K562 (cell line): ENCODE data around the gene TSR2. TPM values are rescaled to one million over a fixed set of nuclear protein-coding genes. Genes with fewer than 3 reads are reported as not detected.

Source experiments
- ATAC-seq: fragments of 200-7000 bp; cut with Tn5 transposase; 3 replicates; pipeline ENCODE4 v1.9.1; 2020; ENCODE audit warnings: moderate library complexity
- BruUV-seq: library from RNA; stranded (reverse); fragments of 400-500 nt; replicated peaks from 2 replicates; lab custom pipeline; 2021; lab: Mats Ljungman, UMichigan
- CTCF ChIA-PET: fragments of 300-600 bp; formaldehyde crosslinking; extraction: SDS; loops from one replicate; lab custom pipeline; 2021; ENCODE audit warnings: low intra/inter-chr PET ratio; lab: Yijun Ruan, JAX
- POLR2A ChIA-PET: fragments of 300-600, 350-650 bp; sonication (Branson Sonifier 250); formaldehyde crosslinking; extraction: SDS; loops from one replicate; lab custom pipeline; 2021; ENCODE audit warnings: antibody characterized with exemption, inconsistent platforms; lab: Yijun Ruan, JAX
- DNase-seq, 4 experiments: peaks; one replicate each; pipeline versions ENCODE4 v3.0.0 to v3.0.0-alpha.2; 2011 to 2018; ENCODE audit warnings: low spot score in 3 of 4, mixed read lengths in 3 of 4; ENCODE audit errors: extremely low read depth in 1 of 4
- FAIRE-seq: peaks from 2 replicates; lab custom pipeline; 2011; peaks lifted over from hg19 to GRCh38; lab: Jason Lieb, UNC
- H2AFZ ChIP-seq: 2 replicates; pipeline ENCODE4 v1.6.0; 2011; ENCODE audit warnings: low read depth, low read length, control low read depth, inconsistent platforms
- H3K27ac ChIP-seq: fragments of 200-600 bp; 3 replicates; pipeline ENCODE4 v1.8.0; 2011; ENCODE audit warnings: low read depth, mild to moderate bottlenecking, control low read depth, inconsistent platforms, low read length, moderate library complexity, mixed read lengths; ENCODE audit errors: extremely low read depth
- H3K27me3 ChIP-seq, 2 experiments: fragments of 300-600 bp in 1 of 2; 2 replicates in 1 of 2; 3 replicates in 1 of 2; pipeline versions ENCODE4 v1.6.0 to v1.8.0; 2011; ENCODE audit warnings: inconsistent platforms in 2 of 2, low read length in 2 of 2, mild to moderate bottlenecking in 1 of 2, mixed read lengths in 1 of 2, moderate library complexity in 1 of 2; ENCODE audit not compliant: control insufficient read depth in 2 of 2, insufficient read depth in 2 of 2
- H3K36me3 ChIP-seq: fragments of 300-600 bp; 3 replicates; pipeline ENCODE4 v1.8.0; 2011; ENCODE audit warnings: mild to moderate bottlenecking, low read length, inconsistent platforms; ENCODE audit not compliant: control insufficient read depth, insufficient read depth
- H3K4me1 ChIP-seq, 2 experiments: fragments of 200-600 bp in 1 of 2; replicated peaks in 1 of 2; 2 replicates in 1 of 2; 3 replicates in 1 of 2; pipeline versions ENCODE4 v1.5.1 to v1.8.0; 2011; ENCODE audit warnings: inconsistent platforms in 2 of 2, low read length in 2 of 2, mild to moderate bottlenecking in 1 of 2, mixed read lengths in 1 of 2, moderate library complexity in 1 of 2; ENCODE audit not compliant: control insufficient read depth in 2 of 2, insufficient read depth in 2 of 2
- H3K4me2 ChIP-seq: 2 replicates; pipeline ENCODE4 v1.6.1; 2011; ENCODE audit warnings: low read length, control low read depth, inconsistent platforms, mixed read lengths; ENCODE audit not compliant: insufficient read depth
- H3K4me3 ChIP-seq: fragments of 200-600 bp; sonication (generic), shearing (Covaris generic); 2 replicates; pipeline ENCODE4 v1.5.1; 2016; ENCODE audit warnings: control low read depth, inconsistent platforms
- H3K79me2 ChIP-seq: fragments of 200-600 bp; 3 replicates; pipeline ENCODE4 v1.8.0; 2011; ENCODE audit warnings: low read length, inconsistent platforms; ENCODE audit not compliant: control insufficient read depth, insufficient read depth
- H3K9ac ChIP-seq, 2 experiments: 2 replicates each; pipeline versions ENCODE4 v1.6.0 to v1.6.1; 2011; ENCODE audit warnings: low read depth in 2 of 2, low read length in 2 of 2, control low read depth in 1 of 2, inconsistent platforms in 1 of 2, mild to moderate bottlenecking in 1 of 2, mixed read lengths in 1 of 2; ENCODE audit not compliant: insufficient read depth in 1 of 2
- H3K9me1 ChIP-seq: one replicate; pipeline ENCODE4 v1.6.0; 2011; ENCODE audit warnings: inconsistent platforms, mild to moderate bottlenecking, low read length, moderate library complexity; ENCODE audit not compliant: control insufficient read depth, insufficient read depth
- H3K9me3 ChIP-seq: replicated peaks from 2 replicates; pipeline ENCODE4 v1.5.1; 2011; ENCODE audit warnings: low read depth, low read length, inconsistent platforms; ENCODE audit not compliant: control insufficient read depth, insufficient read depth
- H4K20me1 ChIP-seq: replicated peaks from 2 replicates; pipeline ENCODE4 v1.6.1; 2011; ENCODE audit warnings: low read length, inconsistent platforms, mixed read lengths; ENCODE audit not compliant: control insufficient read depth, insufficient read depth
- CREB5 ChIP-seq: fragments of 250-450 bp; sonication (Bioruptor Pico); IDR thresholded peaks from 2 replicates; pipeline ENCODE4 v1.5.0; 2020; ENCODE audit warnings: mild to moderate bottlenecking
- FUS ChIP-seq: fragments of 200-400 bp; formaldehyde crosslinking; optimal IDR thresholded peaks from 2 replicates; pipeline ENCODE3; 2017; ENCODE audit warnings: low read depth, low read length
- JUND ChIP-seq, 2 experiments: IDR thresholded peaks; 2 replicates in 1 of 2; 3 replicates in 1 of 2; pipeline ENCODE4 v1.6.1; 2011; ENCODE audit warnings: borderline replicate concordance in 2 of 2, low read depth in 2 of 2, low read length in 2 of 2, improper control_type of control experiment in 1 of 2, missing biosample characterization in 1 of 2, missing genetic modification characterization in 1 of 2, missing genetic modification reagents in 1 of 2
- NCOA2 ChIP-seq, 2 experiments: fragments of 450-650 bp; IDR thresholded peaks; 2 replicates each; pipeline ENCODE4 v1.6.1; 2018; ENCODE audit warnings: mild to moderate bottlenecking in 2 of 2, moderate library complexity in 1 of 2; ENCODE audit not compliant: partially characterized antibody in 2 of 2
- SREBF2 ChIP-seq: sonication (generic); formaldehyde crosslinking; IDR thresholded peaks from 2 replicates; pipeline ENCODE4 v1.4.0; 2020; ENCODE audit warnings: mild to moderate bottlenecking, missing genetic modification reagents
- TFE3 ChIP-seq: fragments of 450-650 bp; formaldehyde crosslinking; IDR thresholded peaks from 2 replicates; pipeline ENCODE4 v1.4.0; 2020; ENCODE audit warnings: mild to moderate bottlenecking, mixed read lengths
- TSC22D4 ChIP-seq: fragments of 450-650 bp; IDR thresholded peaks from 2 replicates; pipeline ENCODE4 v1.6.1; 2016; ENCODE audit warnings: missing genetic modification characterization, missing biosample characterization, control low read depth
- ZBTB7A ChIP-seq: IDR thresholded peaks from 2 replicates; pipeline ENCODE4 v1.6.1; 2011; ENCODE audit warnings: low read depth, mild to moderate bottlenecking, low read length, moderate library complexity, borderline replicate concordance; ENCODE audit not compliant: control insufficient read depth
- ZNF146 ChIP-seq: IDR thresholded peaks from one replicate; pipeline ENCODE4 v1.6.1; 2018; ENCODE audit warnings: missing compliant biosample characterization; ENCODE audit not compliant: unreplicated experiment
- WGBS: fragments of 100-300 bp; shearing (Covaris generic); methylation state at CpG from one replicate; pipeline ENCODE4 v1.1.6; 2016; ENCODE audit warnings: low coverage, mixed read lengths; ENCODE audit not compliant: insufficient coverage; ENCODE audit errors: missing lambda C conversion rate; 5-methylcytosine and 5-hydroxymethylcytosine counted together
- in situ Hi-C: fragments of 300-500 bp; cut with MboI; formaldehyde crosslinking; loops from 4 replicates; pipeline ENCODE4 v1.15.0; 2018; ENCODE audit warnings: inconsistent platforms, mixed read lengths
- intact Hi-C: fragments of 100-400 bp; cut with micrococcal nuclease; formaldehyde crosslinking; loops from 2 replicates; pipeline ENCODE4 v1.14.2; 2022
- polyA plus RNA-seq, 8 experiments: library from polyadenylated mRNA; depleted of rRNA in 4 of 8; stranded (reverse) in 5 of 8; unstranded in 3 of 8; fragments of >200 nt; fragmentation: Nextera tagmentation in 2 of 8; fragmentation: Illumina TruSeq in 1 of 8; extraction: Ambion mirVana in 2 of 8; extraction: Trizol in 1 of 8; gene quantifications; 2 replicates each; pipeline versions ENCODE4 v1.2.1 to v1.2.3, GENCODE V29; 2011 to 2014; ENCODE audit warnings: inconsistent platforms in 1 of 8, missing spikeins in 1 of 8
- total RNA-seq, 7 experiments: library from RNA; depleted of rRNA in 6 of 7; stranded (reverse); fragments of >200 nt in 6 of 7; fragmentation: Illumina TruSeq in 2 of 7; extraction: Trizol in 2 of 7; gene quantifications; 2 replicates each; pipeline versions ENCODE4 v1.2.1 to v1.2.3, GENCODE V29; 2011 to 2021; ENCODE audit warnings: low replicate concordance in 1 of 7

The TSR2 gene
- total and polyA plus RNA-seq, 9 of the 15 experiments (the other 6 are each of a cell fraction or from before 2014, with no cell fraction given), result 8.6 to 50.0 (median 28.5) TPM

GRCh38 chrX:54416965-54417364 is 23.2 kb upstream of the TSR2 start:
- no peak for ATAC-seq
- no peaks in the 10 kb centered on the region for H3K79me2 ChIP-seq
- H3K36me3 ChIP-seq, result no peaks in the 10 kb centered on the region
- H3K27me3 ChIP-seq, result peaks cover 0 to 6% of the 10 kb centered on the region in 2 experiments; a peak in 2 of 5 replicates
- no peaks in the 10 kb centered on the region for H3K9me3 ChIP-seq
- no peak overlapping the region for H2AFZ ChIP-seq
- H3K4me2 ChIP-seq, result no peak overlapping the region
- no TSS peak for BruUV-seq
- DNase-seq, result no peak
- no peaks in the 10 kb centered on the region for H4K20me1 ChIP-seq
- no peaks in the 10 kb centered on the region for H3K9me1 ChIP-seq
- H3K4me1 ChIP-seq, result no peaks in the 10 kb centered on the region
- H3K9ac ChIP-seq, result no peak overlapping the region
- in situ Hi-C loops, result no loop called here
- no peak overlapping the region for H3K27ac ChIP-seq
- no peak for TF ChIP-seq FUS
- peak; percentile 10 for TF ChIP-seq ZNF146
- TF ChIP-seq TSC22D4, result no peak
- FAIRE-seq, result no peak
- intact Hi-C loops, result no loop called here
- H3K4me3 ChIP-seq, result no peak overlapping the region
- ChIA-PET CTCF (no interaction called here), POLR2A (no interaction called here)
- 0% methylated on average over 2 of the region's 2 CpGs for WGBS

GRCh38 chrX:54419559-54420302 is 20.5 kb upstream of the TSR2 start:
- FAIRE-seq (no peak), DNase-seq (no peak), ATAC-seq (no peak)
- intact Hi-C loops (no loop called here), in situ Hi-C loops (no loop called here)
- H3K9me3 ChIP-seq, result no peaks in the 10 kb centered on the region
- no peak overlapping the region for H3K4me3 ChIP-seq
- H3K9ac ChIP-seq, result no peak overlapping the region
- no peaks in the 10 kb centered on the region for H3K9me1 ChIP-seq
- ChIA-PET CTCF (no interaction called here), POLR2A (interaction anchor here (0.6 kb wide), 1 partner anchor 890 kb away, joined by 3 read pairs; no protein-coding TSS in a partner anchor)
- 5% methylated on average over 3 of the region's 3 CpGs for WGBS
- no peak overlapping the region for H3K4me2 ChIP-seq
- H3K79me2 ChIP-seq, result no peaks in the 10 kb centered on the region
- no peaks in the 10 kb centered on the region for H3K36me3 ChIP-seq
- H2AFZ ChIP-seq, result no peak overlapping the region
- peaks cover 0 to 6% of the 10 kb centered on the region in 2 experiments; a peak in 2 of 5 replicates for H3K27me3 ChIP-seq
- no peaks in the 10 kb centered on the region for H4K20me1 ChIP-seq
- no TSS peak for BruUV-seq
- H3K4me1 ChIP-seq, result no peaks in the 10 kb centered on the region
- H3K27ac ChIP-seq, result no peak overlapping the region
- TF ChIP-seq JUND (IDR thresholded peaks at IDR 0.05; ENCODE audit: borderline replicate concordance, low read depth, low read length) (no peak), JUND (tag; IDR thresholded peaks at IDR 0.05; ENCODE audit: borderline replicate concordance, low read depth, low read length) (no peak), NCOA2 (IDR thresholded peaks at IDR 0.05; ENCODE audit: partially characterized antibody in 2 of 2) (no peak), ZBTB7A (no peak), CREB5 (CRISPR knock-in tag) (no peak), TFE3 (CRISPR knock-in tag) (no peak), SREBF2 (no peak)
